Activated naive CD4-positive, alpha-beta T cell (primary cell): ENCODE results near the gene SLC38A6.
A peak's percentile ranks its signal among the peaks of the same experiment; 100 is the strongest.

Experiments used
- DNase-seq, 4 experiments: peaks; one replicate each; lab custom pipeline; 2025; lab: John Stamatoyannopoulos, UW

SLC38A6 gene

DNA sequence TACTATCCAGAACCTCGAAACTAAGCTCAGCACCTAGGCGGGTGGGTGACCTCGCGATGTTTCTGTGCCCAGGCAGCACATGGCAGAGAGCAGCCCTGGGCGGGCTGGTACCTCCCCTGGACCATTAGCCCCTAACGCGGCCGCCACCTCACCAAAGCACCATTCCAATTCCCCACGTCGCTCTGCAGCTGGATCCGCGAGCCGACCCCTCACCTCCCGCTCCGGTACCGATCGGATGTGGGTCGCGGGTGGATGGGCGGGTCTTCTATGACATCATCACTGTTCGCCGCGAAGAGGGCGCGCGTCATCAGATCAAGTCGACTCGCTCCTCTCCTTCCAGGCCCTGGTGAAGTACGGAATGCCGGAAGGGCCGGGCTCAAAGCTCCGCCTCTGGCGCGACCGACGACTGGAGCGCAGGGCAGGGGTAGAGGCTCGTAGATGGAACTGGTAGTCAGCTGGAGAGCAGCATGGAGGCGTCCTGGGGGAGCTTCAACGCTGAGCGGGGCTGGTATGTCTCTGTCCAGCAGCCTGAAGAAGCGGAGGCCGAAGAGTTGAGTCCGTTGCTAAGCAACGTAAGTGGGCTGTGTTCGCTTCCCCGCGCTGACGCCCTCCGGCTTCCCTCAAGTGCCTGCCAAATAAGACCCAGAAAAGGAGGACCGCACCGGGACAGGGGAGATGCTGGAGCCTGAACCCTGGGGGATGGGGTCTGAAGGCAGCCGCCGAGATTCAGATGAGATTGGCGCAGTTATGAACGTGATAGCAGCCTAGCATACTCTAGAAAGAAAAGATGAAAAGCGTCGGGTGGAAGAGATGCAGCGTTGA, at the start of gene SLC38A6, which contains the start of gene TRMT5:
TSS of gene SLC38A6 (plus strand) at position 435 of the 822 bp plus-strand sequence. CDS start at position 468, 33 bp downstream.
TSS of gene TRMT5 (minus strand) at position 269 of the 822 bp plus-strand sequence. CDS start at position 163, 106 bp downstream.
- peak; percentile 70 to 83 (median 76) for DNase-seq

DNA sequence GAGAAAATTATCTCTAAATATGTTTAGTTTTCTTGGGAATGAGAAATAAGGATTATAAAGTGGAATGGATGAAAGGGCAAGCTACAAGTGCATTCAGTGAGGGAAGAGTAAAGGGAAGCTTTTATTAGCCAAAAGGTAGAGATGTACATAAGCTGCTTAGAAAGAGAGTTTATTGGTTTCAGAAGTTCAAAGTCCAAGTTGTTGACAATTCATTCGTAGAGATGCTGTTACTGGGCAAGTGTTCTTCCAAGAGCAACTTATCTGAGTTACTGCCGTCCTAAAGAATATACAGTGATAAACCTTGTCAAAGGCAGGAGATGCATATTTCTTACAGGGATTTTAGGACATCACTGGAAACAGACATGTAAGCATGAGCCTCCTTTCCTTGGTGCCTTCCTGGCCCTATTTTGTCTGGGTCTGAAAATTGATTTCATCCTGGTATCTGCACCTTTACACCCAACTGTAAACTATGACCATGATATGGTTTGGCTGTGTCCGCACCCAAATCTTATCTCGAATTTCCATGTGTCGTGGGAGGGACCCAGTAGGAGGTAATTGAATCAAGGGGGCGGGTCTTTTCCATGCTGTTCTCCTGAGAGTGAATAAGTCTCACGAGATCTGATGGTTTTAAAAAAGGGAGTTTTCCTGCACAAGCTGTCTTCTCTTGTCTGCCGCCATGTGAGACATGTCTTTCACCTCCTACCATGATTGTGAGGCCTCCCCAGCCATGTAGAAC, 47.0 kb upstream of the SLC38A6 start:
- DNase-seq = no peak

DNA sequence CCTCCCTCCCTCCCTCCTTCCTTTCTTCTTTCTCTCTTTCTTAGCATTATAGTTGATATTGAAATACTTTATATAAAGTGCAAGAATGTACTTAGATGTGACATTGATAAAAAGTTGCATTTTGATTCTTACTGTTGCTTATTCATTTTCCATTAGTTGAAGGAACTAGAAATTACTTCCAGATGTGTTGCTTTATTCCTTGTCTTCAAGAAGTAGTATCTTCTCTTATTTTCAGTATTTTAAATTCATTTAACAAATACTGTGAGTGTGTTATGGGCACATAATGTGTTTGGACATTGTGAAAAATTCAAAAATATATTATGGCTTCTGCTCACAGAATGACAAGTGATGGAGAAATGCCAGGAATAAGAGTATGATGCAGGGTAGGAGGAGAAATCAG, 45.7 kb upstream of the SLC38A6 start:
- no peak for DNase-seq

DNA sequence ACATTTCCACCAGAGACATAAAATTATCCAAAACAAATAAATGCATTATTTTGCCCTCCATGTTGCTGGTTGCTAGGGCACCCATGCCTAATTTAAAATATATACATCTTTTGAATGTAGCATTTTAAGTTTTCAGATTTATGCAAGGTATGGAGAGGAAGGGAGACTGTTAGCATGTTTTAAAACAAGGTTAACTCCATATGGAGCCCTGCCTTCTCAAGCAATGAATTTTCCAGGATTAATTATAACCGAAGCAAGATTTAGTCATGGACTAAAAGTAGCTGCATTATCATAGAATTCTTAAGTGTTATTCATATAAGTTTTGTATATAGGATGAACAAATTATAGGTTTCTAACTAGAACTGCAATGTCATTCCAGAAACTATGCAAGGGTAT, 37.4 kb upstream of the SLC38A6 start:
- DNase-seq = no peak

DNA sequence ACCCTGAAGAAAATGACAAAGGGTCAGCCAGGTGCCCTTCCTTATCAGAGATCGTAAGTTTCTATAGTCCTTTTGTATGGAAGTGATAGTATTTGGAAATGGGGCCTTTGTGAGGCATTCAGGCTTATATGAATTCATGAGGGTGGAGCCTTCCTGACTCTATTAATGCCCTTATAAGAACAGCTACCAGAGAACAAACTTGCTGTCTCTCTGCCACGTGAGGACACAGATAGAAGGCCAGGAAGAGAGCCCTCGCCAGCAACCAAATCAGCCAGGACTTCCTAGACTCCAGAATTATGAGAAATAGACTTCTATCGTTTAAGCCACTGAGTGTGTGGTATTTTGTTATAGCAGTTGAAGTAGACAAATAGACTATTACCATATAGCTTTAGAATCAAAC, 36.8 kb upstream of the SLC38A6 start:
- DNase-seq = no peak

DNA sequence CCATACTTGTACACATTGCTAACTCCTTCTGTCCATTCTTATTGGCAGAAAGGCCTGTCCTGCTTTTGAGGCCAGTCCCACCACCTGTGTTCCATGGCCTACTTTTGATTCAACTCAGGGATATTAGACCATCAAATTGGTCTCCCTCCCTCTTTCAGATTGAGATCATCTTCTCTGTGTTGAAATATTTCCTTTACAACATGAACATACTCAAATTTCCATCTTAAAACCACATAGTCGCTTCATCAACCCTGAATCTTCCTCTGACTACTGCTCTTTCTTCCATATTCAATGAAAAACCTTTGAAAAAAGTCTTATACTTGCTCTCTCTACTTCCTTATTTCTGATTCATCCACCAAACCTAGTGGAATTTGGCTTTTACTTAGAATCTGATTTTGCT, 35.1 kb upstream of the SLC38A6 start:
- DNase-seq = no peak

DNA sequence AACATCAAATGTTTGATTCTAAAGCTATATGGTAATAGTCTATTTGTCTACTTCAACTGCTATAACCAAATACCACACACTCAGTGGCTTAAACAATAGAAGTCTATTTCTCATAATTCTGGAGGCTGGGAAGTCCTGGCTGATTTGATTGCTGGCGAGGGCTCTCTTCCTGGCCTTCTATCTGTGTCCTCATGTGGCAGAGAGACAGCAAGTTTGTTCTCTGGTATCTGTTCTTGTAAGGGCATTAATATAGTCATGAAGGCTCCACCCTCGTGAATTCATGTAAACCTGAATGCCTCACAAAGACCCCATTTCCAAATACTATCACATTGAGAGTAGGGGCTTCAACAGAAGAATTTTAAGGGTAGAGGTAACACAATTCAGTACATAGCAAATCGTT, 34.3 kb upstream of the SLC38A6 start:
- no peak for DNase-seq

DNA sequence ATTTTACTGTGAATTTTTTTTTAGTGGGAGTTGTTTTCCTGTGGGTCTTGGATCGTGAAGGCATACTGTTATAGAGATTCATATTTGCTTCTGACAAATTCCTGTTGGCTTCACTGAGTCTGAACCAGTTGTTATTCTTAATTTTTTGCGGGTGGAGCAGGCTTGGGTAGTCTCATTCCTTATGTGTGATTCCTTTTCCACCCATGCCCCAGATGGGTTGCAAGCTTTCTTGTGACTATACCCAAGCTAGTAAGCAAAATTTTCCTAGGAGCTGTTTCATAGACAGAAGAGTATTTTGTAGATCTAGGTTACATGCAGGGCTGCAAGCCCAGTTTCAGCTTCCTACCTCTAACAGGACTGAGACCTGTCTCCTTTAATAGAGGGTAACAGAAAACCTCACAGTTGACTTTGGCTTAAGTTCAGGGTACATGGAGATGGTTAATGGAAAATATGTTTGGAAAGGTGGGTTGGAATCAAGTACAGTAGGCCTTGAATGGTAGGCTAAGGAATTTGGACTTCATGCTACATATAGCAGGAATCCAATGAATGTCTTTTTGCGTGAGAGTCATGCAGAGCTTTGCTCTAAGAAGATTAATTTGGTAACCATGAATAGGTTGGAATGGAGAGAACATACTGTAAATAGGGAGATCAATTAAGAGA, 29.1 kb upstream of the SLC38A6 start:
- DNase-seq = no peak

DNA sequence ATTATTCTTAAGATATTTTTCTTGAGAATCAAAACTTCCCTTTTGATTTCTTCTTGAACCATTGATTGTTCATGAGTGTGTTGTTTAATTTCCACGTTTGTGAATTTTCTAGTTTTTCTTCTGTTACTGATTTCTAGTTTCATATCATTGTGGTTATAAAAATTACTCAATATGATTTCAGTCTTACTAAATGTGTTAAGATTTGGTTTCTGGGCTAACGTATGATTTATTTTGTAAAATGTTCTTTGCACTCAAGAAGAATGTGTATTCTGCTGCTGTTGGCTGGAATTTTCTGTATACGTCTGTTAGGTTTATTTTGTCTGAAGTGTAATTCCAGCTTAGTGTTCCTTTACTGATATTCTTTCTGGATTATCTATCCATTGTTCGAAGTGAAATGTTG, 24.8 kb upstream of the SLC38A6 start:
- DNase-seq = no peak

DNA sequence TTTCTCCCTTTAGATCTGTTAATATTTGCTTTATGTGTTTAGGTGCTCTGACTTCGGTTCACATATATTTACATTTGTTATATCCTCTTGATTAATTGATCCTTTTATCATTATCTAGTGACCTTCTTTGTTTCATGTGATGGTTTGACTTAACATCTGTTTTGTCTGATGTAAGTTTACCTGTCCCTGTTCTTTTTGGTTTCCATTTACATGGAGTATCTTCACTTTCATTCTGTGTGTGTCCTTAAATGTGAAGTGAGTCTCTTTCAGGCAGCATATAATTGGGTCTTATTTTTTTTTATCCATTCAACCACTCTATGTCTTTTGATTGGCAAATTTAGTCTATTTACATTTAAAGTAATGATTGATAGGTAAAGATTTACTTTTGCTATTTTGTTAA, 24.4 kb upstream of the SLC38A6 start:
- no peak for DNase-seq

DNA sequence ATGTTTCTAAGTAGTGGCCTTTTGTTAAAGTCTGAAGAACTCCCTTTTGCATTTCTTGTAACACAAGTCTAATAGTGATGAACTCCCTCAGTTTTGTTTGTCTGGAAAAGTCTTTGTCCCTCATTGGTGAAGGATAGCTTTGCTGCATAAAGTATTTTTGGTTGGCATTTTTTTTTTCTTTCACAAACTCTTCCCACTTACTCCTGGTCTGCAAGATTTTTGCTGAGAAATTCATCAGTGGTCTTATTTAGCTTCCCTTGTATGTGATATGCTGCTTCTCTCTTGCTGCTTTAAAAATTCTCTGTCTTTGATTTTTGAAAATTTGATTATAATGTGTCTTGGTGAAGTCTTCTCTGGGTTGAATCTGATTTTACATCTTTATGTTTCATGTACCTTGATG, 22.9 kb upstream of the SLC38A6 start:
- DNase-seq = no peak

DNA sequence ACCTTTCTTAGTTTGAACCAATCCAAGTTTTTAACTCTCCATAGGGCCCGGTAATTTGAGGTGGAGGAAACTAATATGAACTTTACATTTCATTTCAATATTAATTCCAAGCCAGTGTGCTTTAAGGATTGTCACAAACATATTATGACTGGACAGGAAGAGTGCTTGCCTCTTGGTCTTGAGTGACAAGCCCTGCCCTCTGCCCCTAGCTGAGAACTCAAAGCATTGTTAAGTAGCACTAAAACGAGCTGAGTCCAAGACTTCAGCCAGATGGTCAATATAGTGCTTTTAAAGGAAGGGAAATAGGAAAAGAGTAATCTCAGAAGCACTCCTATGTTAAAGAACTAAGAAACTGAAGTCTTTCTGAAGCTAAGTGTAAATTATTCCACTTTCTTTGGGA, 17.3 kb upstream of the SLC38A6 start:
- DNase-seq = no peak

DNA sequence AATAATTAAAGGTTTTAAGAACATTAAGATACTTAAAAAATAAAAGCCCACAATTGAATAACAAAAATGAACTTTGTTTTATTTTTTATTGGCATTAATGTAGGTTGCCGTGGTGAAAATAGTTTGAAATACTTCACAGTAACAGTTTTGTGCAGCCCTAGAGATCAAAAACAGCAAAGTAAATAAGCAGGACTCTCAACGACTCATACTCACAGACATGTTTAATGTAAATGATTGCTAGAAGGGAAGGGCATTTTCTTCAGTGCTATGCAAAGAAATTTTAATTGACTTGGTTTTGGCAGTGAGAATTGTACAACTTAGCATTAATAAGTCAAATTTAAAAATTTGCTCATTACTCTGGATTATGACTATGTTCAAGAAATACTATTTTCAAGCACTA, 16.1 kb upstream of the SLC38A6 start:
- DNase-seq = no peak

DNA sequence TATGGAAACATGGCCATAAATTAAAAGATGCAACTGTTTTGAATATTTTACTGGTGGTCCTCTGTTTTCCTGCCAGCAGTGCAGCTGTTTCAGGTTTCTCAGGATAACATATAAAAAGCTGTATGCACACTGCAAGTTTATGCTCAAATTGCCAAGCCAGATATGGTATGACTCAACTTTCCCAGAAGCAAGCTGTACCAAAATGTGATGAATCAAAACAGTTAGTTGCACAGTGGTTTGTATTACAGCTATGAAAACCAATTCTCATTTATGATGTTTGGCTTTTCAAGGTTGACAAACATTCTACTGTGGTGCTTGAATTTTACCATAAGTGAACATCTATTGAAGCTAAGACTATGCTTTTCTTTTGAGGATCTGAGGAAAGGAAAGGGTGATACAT, 15.6 kb upstream of the SLC38A6 start:
- no peak for DNase-seq

DNA sequence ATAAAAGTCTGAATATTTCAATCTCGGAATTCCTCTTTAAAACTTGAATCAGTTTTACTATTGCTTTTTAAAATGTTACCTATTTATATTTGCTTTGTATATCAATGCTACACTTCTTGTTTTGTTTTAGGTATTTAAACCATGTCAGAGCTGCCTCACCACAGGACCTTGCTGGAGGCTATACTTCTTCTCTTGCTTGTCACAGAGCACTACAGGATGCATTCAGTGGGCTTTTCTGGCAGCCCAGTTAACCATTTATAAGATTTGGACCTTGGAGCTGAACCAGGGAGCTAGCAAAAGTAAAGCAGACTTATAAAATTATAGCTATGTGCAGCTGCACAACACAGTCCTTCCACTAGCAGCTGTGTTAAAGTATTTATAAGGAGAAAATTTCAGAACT, 12.9 kb upstream of the SLC38A6 start:
- DNase-seq = no peak

DNA sequence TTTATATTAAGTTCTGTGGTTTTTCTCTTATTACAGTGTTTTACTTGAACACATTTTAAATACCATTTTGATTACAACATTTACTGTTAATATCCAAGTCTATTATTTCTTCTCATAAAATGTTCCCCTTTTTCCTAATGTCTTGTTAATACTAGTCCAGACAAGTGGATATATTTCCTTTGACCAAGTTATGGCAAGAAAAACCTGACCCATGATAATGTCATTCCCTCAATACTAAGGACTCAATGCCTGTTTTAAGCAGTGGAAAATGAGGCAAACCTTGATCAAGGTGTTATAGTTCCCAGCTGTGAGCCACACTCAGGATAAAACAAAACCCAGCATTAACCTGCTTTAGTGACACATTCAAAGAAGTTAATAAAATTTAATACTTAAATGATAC, 12.4 kb upstream of the SLC38A6 start:
- DNase-seq = no peak

DNA sequence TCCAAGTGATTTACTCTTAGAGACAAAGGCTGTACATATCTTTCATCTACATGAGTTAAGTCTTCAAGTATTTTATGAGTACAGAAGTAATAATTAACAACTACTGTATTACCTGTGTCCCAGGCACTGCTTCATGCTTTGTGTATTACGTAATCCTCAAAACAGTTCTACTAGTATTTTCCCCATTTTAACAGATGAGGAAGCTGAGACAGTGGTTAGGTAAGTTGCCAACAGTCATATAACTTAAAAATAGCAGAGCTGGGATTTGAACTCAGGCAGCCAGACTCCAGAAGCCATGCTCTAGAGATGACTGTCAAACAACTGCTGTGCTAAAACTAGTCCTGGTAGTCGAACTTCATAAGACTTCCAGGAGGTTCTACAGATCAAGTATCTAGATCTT, 10.9 kb upstream of the SLC38A6 start:
- DNase-seq = no peak

DNA sequence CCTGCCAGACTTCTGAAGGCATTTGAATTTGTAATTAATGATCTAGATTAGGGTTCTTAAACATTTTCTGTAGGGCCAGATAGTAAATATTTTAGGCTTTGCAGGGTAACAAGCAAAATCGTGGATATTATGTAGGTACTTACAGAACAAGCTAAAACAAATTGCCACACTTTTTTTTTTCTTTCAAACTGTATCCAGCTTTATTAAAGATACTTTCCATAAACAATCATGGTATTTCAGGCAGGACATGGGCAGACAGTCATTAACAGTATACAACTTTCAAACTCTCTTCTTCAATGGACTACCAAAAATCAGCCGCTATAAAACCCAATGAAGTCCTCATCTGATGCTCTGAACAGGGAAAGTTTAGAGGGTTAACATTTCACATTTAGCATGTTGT, 9.8 kb upstream of the SLC38A6 start:
- no peak for DNase-seq

DNA sequence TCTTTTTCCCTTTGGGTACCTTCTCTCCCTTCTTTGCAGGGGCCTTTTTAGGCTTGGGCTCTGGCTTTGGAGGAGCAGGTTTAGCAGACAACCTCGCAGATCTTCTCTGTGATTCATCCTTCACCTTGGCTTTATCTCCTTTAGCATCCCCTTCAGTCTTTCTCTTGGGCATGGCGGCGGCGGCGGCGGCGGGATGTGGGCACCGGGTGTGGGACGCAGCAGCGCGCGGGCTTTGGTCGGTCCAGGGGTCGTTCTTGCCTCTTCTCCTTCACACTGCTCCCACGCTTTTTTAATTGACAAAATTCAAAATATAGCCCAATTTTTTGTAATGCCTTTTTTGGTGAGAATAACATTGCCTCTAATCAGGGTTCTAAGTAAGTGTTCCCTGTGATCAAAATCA, 8.8 kb upstream of the SLC38A6 start:
- no peak for DNase-seq

DNA sequence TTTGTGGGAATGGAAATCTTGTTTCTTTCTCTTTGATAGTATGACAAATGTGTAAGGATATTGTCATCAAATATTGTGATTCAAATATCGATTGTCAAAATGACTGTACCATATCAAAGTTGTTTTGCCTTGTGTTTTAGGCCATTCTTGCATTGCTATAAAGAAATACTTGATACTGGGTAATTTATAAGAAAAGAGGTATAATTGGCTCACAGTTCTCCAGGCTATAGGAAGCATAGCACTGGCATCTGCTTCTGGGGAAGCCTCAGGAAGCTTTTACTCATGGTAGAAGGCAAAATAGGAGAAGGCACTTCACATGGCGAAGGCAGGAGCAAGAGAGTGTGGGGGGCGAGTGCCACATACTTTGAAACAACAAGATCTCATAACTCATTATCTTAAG, 8.0 kb upstream of the SLC38A6 start:
- DNase-seq = no peak

DNA sequence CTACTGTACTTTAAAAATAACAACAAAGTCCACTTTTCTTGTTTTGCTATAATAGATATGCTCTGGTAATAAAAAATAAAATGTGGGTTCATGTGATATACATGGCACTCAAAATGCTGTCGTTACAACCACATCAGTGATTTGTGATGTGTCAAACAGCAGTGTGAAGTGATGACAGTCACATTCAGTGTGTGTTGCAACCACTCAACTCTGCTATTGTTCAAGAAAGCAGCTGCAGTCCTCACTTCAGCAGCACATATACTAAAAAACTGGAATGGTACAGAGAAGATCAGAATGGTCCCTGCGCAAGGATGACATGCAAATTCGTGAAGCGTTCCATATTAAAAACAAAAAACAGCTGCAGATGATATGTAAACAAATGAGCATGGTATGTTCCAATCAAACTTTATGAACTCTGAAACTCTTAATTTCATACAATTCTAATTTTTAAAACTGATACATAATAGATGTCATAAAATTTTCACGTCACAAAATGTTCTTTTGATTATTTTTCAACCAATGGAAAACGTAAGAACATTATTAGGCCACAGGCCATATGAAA, 6.9 kb upstream of the SLC38A6 start:
- no peak for DNase-seq

DNA sequence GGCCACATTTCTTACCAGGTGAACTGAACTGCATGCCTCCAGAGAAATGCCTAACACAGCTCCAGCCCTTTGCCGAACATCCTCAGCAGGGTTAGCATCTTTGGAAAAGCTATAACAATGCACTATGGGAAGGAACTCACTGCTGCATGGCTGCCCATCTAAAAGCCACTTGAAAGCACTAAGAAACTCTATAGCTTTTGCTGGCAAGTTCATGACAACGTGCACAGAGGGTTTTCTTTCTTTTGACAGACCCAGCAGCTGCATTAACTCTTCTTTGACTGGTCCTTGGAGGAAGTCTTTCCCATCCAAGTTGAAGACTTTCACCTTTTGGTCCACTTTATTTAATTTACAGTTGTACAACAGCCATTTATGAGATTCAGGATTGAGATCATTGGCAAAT, 5.5 kb upstream of the SLC38A6 start:
- DNase-seq = no peak

DNA sequence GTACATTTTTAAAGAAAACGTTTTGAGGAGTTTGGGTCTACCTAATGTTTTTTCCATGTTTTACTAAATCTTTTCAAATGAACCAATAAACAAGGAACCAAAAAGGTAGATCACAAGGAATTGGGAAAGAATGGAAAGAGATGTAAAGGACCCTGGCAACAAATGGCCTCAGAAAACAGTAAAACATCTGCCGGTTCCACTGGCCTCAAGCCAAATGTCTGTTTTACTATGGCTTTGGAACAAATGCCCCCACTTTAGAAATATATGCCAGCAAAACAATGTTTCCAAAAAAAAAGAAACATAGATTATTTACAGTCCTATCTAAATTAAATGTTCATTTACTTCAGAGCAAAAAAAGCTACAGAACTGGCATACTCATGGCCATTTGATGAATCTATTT, 3.2 kb upstream of the SLC38A6 start:
- DNase-seq = no peak
